Stimulated activated CD4-positive, alpha-beta T cell treated with anti-CD3 and anti-CD28 coated beads, Interleukin-1b, Interleukin-23, amount 100 ng/mL, for 4 hours (primary cell): ENCODE measurements around the gene PISD.

Source experiments
- DNase-seq, 2 donors: peaks; one replicate each; pipeline ENCODE4 v3.0.0-alpha.2; 2020; ENCODE audit warnings: low read depth in 2 of 2

PISD gene

DNA sequence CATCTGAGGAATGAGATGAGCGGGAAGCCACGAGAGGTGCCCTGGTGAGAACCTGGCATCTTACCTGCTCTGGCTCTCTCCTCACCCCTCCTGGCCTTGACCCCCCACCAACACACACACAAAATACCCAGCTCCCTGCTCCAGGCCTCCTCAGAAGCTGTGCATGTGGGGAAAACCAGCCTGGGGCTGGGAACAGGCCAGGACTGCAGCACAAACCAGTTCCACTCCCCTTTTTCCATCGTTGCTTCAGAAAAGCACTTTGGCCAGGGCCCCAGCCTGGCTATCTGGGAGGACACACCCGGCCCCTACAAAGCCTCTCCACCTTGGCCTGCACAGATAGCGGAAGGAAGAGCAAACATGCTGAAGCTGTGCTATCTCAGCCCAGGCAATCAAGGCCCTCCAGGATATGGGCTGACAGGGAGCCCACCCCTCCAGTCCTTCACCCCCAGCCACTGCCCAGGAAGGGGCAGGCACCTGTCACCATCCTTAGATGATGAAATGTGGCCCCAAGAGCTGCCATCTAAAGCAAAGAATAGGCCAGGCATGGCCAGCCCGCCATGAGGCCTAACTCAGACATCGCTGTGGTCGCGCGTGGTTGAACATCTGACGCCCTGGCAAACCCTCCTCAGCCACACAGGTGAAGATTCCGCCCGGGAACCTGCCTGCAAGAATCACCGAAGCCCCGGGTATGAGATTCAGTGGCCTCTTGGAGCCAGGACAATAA is 35.4 kb downstream of the PISD start:
- DNase-seq = no peak

GRCh38 chr22:31625661-31626426 is 36.2 kb downstream of the PISD start:
- DNase-seq = no peak

- DNase-seq = no peak
Observed at GRCh38 chr22:31625257-31625640, 36.8 kb downstream of the PISD start.

DNA sequence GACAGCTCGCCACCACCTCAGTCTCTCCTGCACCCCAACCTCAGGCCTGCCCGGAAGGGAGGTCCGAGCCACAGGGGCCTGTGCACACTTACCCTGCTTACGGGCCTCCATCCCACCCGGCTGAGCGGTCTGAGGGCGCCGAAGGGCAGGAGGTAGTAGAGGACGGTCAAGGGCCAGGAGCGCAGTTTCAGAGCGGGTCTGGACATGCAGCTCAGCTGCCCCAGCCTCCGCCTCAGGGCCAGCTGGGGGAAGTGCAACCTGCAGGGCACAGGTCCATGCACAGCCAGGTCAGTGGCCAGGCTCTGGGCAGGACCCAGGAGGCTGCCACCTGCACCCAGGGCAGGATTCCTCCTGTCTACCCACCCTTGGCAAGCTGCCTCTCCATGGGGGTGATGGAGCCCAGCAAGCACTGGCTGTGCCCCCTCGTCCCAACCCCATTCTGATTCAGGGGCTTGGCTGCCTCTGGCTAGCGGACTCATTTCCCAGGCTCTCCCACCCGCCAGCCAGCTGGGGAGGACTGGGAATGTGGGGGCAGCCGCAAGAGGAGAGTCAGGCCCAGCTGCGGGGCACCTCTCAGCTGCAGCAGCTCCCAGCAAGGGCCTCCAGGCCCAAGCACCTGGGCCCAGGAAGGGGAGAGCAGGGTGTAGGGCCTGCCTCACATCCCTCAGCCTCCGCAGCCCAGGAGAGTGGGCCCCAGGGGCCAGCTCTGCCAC is 38.3 kb downstream of the PISD start:
- no peak for DNase-seq

- DNase-seq = no peak
Observed at GRCh38 chr22:31622980-31623379, 39.0 kb downstream of the PISD start.

DNA sequence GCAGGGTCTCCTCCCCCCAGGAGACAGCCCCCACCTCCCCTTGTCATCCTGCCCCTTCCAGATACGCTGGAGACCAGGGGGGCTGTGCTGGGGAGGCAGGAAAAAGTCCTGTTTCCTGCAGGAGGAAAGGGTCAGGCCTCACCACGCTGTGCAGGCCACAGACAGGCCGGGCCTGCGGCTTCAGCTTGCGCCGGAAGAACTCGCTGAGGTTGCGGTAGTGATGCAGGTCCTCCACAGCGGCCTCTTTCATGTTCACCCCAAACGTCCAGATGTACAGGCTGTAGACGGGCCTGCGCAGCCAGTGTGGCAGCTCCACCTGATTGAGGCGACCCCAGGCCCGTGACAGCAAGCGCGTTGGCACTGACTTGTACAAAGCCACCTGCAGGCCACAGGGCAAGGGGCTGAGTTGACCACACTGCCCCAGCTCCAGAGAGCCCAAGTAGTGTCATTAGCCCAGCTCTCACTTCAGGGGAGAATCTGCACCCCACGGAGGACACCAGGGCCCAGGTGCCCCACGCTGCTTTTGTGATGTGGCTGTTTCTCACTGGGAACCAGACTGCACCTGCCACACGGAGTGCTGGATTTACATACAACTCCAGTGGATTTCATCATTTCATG is 40.4 kb downstream of the PISD start:
- DNase-seq = no peak

DNA sequence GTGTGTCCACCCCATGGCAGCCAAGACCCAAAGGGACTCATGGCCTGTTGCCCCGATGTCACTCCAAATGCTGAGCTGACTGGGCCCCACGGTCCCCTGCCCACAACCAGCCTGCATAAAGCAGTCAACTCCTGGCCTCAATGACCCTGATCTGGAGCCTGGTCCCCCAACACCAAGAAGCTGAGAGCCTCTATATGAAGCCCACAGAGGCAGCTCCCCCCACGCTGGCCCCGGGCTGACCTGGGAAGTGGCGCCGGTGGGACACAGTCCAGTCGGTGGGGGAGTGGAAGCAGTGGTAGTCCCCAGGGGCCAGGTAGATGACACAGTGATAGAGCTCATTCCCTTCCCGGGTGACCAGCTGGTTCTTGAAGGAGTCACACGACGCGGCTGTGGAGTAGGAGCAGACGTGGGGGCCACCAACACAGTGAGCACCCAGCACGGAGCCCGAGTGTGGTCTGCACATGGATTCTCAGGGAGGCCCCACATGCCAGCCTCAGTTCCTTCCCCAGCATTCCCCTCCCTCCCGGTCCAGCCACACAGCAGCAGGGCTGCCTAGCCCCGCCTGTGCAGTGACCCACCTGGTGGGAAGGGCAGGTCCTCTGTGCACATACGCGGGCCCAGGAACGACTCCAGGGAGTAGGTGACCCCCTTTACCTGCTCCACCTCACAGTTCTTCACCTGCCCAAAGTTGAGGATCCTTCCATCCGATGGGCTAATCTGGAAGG is 41.1 kb downstream of the PISD start:
- no peak for DNase-seq

GRCh38 chr22:31619611-31620300 is 42.3 kb downstream of the PISD start:
- no peak for DNase-seq

DNA sequence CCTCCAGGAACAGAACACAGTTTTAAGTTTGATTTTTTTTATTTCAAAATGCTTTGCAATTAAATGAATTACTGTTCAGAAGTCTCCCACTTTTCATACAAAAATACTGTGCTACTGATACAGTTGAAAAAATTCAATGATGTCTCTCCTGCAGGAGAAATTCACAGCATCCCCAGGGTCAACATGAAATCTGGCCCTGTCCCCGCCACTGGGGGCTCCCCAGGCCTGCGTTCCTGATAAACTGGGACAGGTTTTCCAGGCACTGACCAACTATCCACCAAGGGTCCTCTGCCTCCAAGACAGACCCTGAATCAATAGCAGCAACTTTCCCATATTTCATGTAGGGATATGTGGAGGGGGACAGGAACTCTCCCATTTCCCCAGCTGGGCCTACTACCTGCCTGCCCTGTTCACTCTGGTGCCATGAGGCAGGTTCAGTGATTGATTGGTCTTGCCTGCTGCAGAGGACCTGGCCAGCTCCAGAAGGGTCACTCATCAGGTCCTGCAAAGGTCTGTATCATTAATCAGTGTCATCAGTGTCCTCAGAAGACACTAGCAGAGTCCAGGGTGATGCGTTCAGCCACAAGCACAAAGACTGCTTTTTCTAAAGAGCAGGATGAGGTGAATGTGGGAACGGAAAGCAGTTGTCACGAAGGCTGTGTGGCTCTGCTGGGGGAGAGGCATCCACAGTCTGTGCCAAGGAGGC is 43.4 kb downstream of the PISD start:
- no peak for DNase-seq

DNA sequence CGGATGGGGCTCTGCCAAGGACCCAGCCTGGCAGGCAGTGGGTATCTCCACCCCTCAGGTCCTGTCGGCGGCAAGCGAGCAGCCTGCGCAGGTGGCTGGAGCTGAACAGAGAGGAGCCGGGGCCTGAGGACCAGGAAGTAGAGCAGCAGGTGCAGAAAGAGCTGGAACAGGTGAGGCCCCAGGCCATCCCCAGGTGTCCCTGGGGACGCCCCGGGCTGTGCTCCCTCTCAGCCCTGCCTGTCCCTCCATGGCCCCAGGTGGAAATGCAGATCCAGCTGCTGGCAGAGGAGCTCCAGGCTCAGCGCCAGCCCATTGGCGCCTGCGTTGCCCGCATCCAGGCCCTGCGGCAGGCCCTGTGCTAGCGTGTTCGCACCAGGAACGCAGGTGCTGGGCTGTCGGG is 44.0 kb downstream of the PISD start:
- DNase-seq = no peak

DNA sequence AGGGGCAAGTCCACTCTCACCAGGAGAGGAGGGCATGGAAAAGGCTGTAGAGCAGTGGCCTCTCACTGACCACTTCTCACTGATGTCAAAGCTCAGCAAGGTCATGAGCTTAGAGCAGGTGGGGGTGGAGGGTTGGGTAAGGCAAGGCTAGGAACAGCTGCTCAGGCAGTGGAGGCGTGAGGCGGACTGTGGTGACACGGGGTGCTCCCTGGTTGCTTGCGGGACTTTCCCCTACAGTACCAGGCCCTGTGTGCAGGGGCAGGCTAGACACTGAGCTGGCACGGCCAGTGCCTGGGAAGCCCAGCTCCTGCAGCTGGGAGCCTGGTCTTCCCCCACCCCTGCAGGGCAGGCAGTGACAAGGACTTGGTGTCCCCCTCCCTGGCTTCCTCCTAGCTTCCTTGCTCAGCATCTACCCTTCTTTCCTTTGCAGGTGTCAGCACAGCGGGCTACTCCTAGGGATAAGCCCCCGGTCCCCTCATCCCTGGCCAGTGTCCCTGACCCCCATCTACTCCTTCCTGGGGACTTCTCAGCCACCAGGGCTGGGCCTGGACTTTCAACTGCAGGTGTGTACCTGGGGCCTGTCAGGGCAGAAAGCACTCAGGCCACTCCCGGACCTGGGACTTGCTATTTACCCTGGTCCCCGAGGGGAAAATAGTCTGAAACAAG is 45.6 kb downstream of the PISD start:
- no peak for DNase-seq

GRCh38 chr22:31615940-31616314 is 46.1 kb downstream of the PISD start:
- DNase-seq = no peak

DNA sequence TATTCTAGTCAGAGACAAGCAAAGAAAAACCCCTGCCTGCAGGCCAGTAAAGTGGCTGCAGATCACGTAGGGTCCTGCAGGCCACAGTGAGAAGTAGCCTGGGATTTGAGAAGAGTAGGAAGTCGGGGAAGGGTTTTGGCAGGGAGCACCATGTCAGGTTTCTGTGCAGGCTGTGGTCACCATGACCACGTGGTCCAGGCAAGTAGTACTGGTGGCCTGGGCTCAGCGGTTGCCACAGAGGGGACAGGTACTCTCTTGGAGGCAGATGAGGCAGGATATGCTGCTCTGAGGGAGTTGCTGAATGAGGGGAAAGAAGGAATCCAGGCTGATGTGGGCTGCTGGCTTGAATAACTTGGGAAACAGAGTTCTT is 46.5 kb downstream of the PISD start:
- DNase-seq = no peak

GRCh38 chr22:31614781-31615490 is 47.1 kb downstream of the PISD start:
- DNase-seq = no peak

- DNase-seq = no peak
Observed at GRCh38 chr22:31613904-31614296, 48.1 kb downstream of the PISD start.

DNA sequence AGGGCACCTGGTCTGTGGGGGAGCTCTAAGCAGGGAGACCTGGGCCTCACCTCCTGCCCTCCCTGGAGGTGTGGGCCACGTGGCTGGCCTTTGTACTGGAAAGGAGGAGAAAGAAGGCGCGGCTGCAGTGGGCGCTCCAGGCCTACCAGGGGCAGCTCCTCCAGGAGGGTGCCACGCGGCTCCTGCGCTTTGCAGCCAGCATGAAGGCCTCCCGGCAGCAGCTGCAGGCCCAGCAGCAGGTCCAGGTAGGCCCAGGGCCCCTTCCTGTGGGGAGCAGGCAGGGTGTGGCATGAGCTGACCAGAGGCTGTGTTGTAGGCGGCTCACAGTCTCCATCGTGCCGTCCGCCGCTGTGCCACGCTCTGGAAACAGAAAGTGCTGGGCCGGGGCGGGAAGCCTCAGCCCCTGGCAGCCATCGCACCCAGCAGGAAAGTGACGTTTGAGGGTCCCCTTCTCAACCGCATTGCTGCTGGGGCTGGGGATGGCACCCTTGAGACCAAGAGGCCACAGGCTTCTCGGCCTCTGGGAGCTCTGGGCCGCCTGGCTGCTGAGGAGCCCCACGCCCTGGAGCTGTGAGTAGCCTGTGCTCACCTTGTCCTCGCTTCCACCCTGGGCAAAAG is 48.6 kb downstream of the PISD start:
- no peak for DNase-seq

DNA sequence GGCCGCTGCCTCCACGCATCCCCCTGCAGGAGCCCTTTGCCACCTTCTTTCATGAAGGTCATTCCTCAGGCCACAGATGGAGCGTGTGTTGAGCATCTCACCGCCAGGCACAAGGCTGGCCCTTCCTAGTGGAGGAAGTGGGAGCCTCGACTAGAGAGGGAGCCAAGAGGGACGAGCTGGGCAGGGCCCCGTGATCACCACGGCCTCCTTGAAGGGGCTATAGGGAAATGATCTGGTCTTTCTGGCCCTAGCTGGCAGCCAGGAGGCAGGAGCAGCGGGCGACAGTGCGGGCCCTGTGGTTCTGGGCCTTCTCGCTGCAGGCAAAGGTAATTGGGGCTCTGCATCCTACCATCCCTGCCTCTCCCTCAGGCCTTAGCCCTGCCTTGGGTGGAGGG is 49.1 kb downstream of the PISD start:
- DNase-seq = no peak

DNA sequence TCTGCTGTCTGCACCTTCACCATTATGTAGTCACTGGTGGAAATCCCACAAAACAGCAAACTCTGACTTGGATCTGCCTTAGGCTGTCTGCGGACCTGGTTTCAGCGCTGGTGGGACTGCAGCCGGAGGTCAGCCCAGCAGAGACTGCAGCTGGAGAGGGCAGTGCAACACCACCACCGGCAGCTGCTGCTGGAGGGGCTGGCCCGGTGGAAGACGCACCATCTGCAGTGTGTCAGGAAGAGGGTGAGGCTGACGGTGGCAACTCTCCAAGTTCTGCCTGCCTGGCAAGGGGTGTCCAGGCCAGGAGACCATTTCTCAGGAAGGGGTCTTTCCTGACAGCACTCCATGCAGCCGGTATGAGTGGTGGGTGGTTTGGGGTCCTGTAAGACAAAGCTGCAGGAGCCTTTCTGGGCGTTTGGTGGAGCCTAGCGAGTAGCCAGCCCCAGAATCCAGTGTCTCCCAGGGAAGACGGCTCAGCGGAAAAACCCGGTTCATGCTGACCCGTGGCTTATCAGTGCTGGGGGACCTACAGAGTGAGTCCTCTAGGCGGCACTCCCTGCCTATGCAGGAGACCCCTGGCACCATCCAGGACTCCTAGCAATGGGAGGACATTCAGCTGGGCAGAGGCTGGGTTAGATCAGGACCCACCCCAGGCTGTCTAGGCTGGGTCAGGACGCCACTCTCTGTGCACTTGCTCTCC is 50.8 kb downstream of the PISD start:
- DNase-seq = no peak
